HG03565 (cell line): ENCODE data around the gene IQCH.

ENCODE experiments used
- ATAC-seq: cut with Tn5 transposase; IDR thresholded peaks from one replicate; pipeline ENCODE4 v1.9.1; 2021; ENCODE audit warnings: mild to moderate bottlenecking, moderate library complexity; ENCODE audit not compliant: unreplicated experiment

IQCH gene

GRCh38 chr15:67389975-67390374, 135.4 kb downstream of the IQCH start:
- ATAC-seq, result no peak

- no peak for ATAC-seq
These were observed 140.5 kb downstream of the IQCH start for GRCh38 chr15:67394873-67395639.

GRCh38 chr15:67396114-67396513, 141.5 kb downstream of the IQCH start:
- no peak for ATAC-seq

GRCh38 chr15:67397139-67397538, 142.6 kb downstream of the IQCH start:
- no peak for ATAC-seq

GRCh38 chr15:67399925-67400324, 145.3 kb downstream of the IQCH start:
- no peak for ATAC-seq

GRCh38 chr15:67400890-67401289, 146.3 kb downstream of the IQCH start:
- no peak for ATAC-seq

GRCh38 chr15:67401336-67401735, 146.8 kb downstream of the IQCH start:
- no peak for ATAC-seq

- no peak for ATAC-seq
These were observed 149.0 kb downstream of the IQCH start for GRCh38 chr15:67403428-67404154.

GRCh38 chr15:67405208-67406191, 150.9 kb downstream of the IQCH start:
- ATAC-seq, result no peak

- no peak for ATAC-seq
These were observed 151.8 kb downstream of the IQCH start for GRCh38 chr15:67406257-67406861.

GRCh38 chr15:67407786-67408185, 153.2 kb downstream of the IQCH start:
- no peak for ATAC-seq

GRCh38 chr15:67409175-67409574, 154.6 kb downstream of the IQCH start:
- no peak for ATAC-seq

GRCh38 chr15:67411486-67411885, 156.9 kb downstream of the IQCH start:
- no peak for ATAC-seq

GRCh38 chr15:67413770-67414390, 159.3 kb downstream of the IQCH start:
- ATAC-seq, result no peak

GRCh38 chr15:67415181-67415580, 160.6 kb downstream of the IQCH start:
- ATAC-seq, result no peak

- ATAC-seq, result no peak
These were observed 162.3 kb downstream of the IQCH start for GRCh38 chr15:67416891-67417290.

GRCh38 chr15:67419705-67420104, 165.1 kb downstream of the IQCH start:
- ATAC-seq, result no peak

- no peak for ATAC-seq
These were observed 165.6 kb downstream of the IQCH start for GRCh38 chr15:67420137-67420536.

- no peak for ATAC-seq
These were observed 166.5 kb downstream of the IQCH start for GRCh38 chr15:67421105-67421504.

- no peak for ATAC-seq
These were observed 167.7 kb downstream of the IQCH start for GRCh38 chr15:67422296-67422695.
